GM12872 (cell line): Measurements from ENCODE around the gene SLC4A4.

Experiments used
- CTCF ChIP-seq: IDR thresholded peaks from 3 replicates; pipeline ENCODE4 v1.5.1; 2011; ENCODE audit warnings: low read depth, mild to moderate bottlenecking, low read length, moderate library complexity; ENCODE audit not compliant: insufficient read depth

Gene SLC4A4

GRCh38 chr4:71356924-71357663, 18.3 kb downstream of the SLC4A4 start:
- TF ChIP-seq CTCF, result no peak

DNA sequence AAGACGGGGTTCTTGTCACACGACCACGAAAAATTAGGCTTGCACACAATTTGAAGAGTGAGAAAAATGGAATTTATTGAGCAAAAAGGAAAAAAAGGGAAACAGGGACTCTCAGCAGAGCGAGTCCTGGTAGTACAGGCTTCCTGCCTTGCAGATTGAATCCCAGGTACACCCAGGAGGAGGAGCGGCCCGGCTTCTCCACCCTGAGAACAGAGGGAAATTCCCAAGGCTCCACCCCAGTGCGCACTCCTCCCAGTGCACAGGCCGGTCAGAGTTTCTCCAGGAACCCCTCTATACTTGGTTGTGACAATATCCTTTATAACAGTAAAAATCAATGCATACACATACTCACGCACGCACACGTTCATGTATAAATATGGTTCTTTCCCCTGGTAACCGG, 22.0 kb downstream of the SLC4A4 start:
- TF ChIP-seq CTCF, result no peak

- no peak for TF ChIP-seq CTCF
Measured at GRCh38 chr4:71361476-71361875, 22.7 kb downstream of the SLC4A4 start.

DNA sequence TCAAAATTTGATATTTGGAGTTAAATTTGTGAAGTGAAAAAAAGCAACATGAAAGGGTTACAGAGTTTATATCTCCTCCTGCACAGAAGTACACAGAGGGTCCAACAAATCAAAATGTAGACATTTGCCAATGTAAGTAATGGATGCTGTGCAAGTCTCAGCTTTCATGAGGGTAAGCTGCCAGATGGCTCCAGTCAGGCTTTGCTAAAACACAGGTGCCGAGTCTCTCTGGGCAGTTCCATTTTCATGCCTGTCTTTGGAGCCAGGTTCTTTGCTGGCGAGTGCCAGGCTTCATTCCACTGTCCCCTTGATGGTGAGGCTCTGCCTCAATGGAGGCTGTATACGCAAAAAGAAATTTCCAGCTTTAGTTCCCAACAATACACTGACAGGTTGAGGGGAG, 27.9 kb downstream of the SLC4A4 start:
- TF ChIP-seq CTCF, result no peak

GRCh38 chr4:71367546-71367945, 28.7 kb downstream of the SLC4A4 start:
- no peak for TF ChIP-seq CTCF

DNA sequence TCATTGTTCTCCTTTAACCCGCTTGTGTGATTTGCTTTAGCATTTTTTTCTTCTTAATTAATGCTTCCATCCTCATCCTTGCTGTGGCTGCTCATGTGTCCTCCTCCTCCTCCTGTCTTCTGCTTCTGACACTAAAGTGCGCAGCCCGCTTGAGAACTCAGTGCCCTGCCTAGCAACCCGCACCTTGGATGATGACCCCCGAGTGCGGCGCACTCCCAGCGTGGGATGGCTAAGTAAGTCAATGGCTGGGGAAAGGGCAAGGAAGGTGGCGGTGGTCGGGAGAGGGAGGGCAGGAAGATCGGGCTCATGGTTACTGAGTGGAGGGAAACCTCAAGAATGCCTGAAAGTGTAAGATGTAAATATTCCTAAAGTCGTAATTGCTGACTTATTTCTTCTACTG, 30.1 kb downstream of the SLC4A4 start:
- TF ChIP-seq CTCF, result no peak

DNA sequence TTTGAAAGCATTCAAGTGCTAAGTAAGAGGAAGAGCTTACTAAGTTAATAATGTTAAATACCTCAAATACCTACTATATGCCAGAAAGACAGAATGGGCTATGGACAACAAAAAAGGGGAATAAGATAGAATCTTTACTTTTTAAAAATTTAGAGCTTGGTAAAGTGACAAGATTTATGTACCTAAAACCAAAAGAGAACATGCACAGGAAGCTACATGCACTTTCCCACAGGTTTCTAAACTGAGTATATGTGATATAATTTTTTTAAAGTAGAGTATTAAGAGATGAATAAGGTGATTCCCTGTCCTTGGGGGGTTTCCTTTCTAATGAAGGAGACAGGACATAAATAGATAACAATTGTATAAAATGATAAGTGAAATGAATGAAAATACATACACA, 30.7 kb downstream of the SLC4A4 start:
- TF ChIP-seq CTCF, result no peak

DNA sequence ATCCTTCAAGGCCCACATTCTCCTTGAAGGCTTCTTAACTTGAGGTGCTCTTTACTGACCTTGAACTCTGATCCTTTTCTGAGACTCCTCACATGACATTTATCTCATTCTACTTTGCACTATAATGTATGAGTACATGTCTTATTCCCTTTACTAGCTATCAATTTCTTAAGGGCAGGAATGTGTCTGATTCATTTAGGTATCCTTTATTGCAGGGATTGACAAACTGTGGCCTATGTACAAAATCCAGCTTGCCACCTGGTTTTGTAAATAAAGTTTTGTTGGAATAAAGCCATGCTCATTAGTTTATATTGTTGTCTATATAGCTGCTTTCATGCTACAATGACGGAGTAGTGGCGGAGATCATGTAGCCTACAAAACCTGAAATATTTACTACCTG, 36.7 kb downstream of the SLC4A4 start:
- TF ChIP-seq CTCF, result no peak
